Measurements from ENCODE around the gene NUDT14. TPM values are rescaled to one million over a fixed set of nuclear protein-coding genes. Genes with fewer than 3 reads are reported as not detected.

Gene NUDT14
- total RNA-seq, 1 experiment from 2014 or later: 50.8 TPM

- H3K36me3 ChIP-seq (ENCODE audit: low read depth, low read length): no peaks in the 10 kb centered on the region
- H3K79me2 ChIP-seq (ENCODE audit: low read length): peaks cover 11% of the 10 kb centered on the region; the same call in 1 of the 2 replicates
- H3K9ac ChIP-seq (ENCODE audit: low read length): no peak overlapping the region
- no peak overlapping the region for H2AFZ ChIP-seq (ENCODE audit: low read length)
- intact Hi-C loops (cut with micrococcal nuclease): no loop called here
- no peak overlapping the region for H3K4me3 ChIP-seq (ENCODE audit: low read length)
- DNase-seq: no peak
- no TSS peak for BruUV-seq (replicated peaks)
- no peak for ATAC-seq
- TF ChIP-seq EZH2 (IDR thresholded peaks at IDR 0.05; ENCODE audit: low read length, unreplicated experiment): no peak
- TF ChIP-seq CTCF (conservative IDR thresholded peaks at IDR 0.05; ENCODE audit: low read depth, low read length): no peak
- no peak for TF ChIP-seq EZH2phosphoT487 (IDR thresholded peaks at IDR 0.05; ENCODE audit: borderline replicate concordance, low read length)
- no peak overlapping the region for H3K27ac ChIP-seq (ENCODE audit: low read length)
- CTCF ChIA-PET: no interaction called here
- no peaks in the 10 kb centered on the region for H3K27me3 ChIP-seq (ENCODE audit: low read length)
- H3K4me1 ChIP-seq (ENCODE audit: insufficient read depth, low read length): no peaks in the 10 kb centered on the region
- no peaks in the 10 kb centered on the region; the same call in 1 of the 2 replicates for H4K20me1 ChIP-seq (ENCODE audit: low read length)
- POLR2A ChIA-PET (ENCODE audit: unreplicated experiment): no interaction called here
- H3F3A ChIP-seq (ENCODE audit: low read length, unreplicated experiment): no peaks in the 10 kb centered on the region
- no peaks in the 10 kb centered on the region for H3K9me2 ChIP-seq (replicated peaks; ENCODE audit: low read length)
- no peak overlapping the region for H3K4me2 ChIP-seq (ENCODE audit: low read length)
- no peaks in the 10 kb centered on the region for H3K9me3 ChIP-seq (ENCODE audit: low read length)
Measured at GRCh38 chr14:105156414-105157375, 24.4 kb downstream of the NUDT14 start.

- Histone ChIP-seq H3K27ac (ENCODE audit: low read length) (no peak overlapping the region), H3K9me2 (replicated peaks; ENCODE audit: low read length) (no peaks in the 10 kb centered on the region), H3K4me3 (ENCODE audit: low read length) (no peak overlapping the region), H3K9me3 (ENCODE audit: low read length) (no peaks in the 10 kb centered on the region), H3K79me2 (ENCODE audit: low read length) (peaks cover 9% of the 10 kb centered on the region; the same call in 1 of the 2 replicates), H3K9ac (ENCODE audit: low read length) (no peak overlapping the region), H3K27me3 (ENCODE audit: low read length) (no peaks in the 10 kb centered on the region), H4K20me1 (ENCODE audit: low read length) (no peaks in the 10 kb centered on the region), H2AFZ (ENCODE audit: low read length) (no peak overlapping the region), H3F3A (ENCODE audit: low read length, unreplicated experiment) (no peaks in the 10 kb centered on the region), H3K36me3 (ENCODE audit: low read depth, low read length) (no peaks in the 10 kb centered on the region), H3K4me1 (ENCODE audit: insufficient read depth, low read length) (no peaks in the 10 kb centered on the region), H3K4me2 (ENCODE audit: low read length) (no peak overlapping the region)
- DNase-seq (no peak), ATAC-seq (no peak)
- BruUV-seq (replicated peaks): no TSS peak
- intact Hi-C loops (cut with micrococcal nuclease): no loop called here
- ChIA-PET CTCF (no interaction called here), POLR2A (ENCODE audit: unreplicated experiment) (no interaction called here)
- no peak for TF ChIP-seq CTCF (conservative IDR thresholded peaks at IDR 0.05; ENCODE audit: low read depth, low read length)
- TF ChIP-seq EZH2phosphoT487 (IDR thresholded peaks at IDR 0.05; ENCODE audit: borderline replicate concordance, low read length): no peak
- TF ChIP-seq EZH2 (IDR thresholded peaks at IDR 0.05; ENCODE audit: low read length, unreplicated experiment): no peak
Measured at GRCh38 chr14:105155681-105156413, 25.3 kb downstream of the NUDT14 start.

Data from PC-3 (cell line).